C4-2B (cell line): ENCODE data around the gene SPINK4.

Source experiments
- ZFX ChIP-seq: fragments of 450-650 bp; IDR thresholded peaks from 2 replicates; pipeline ENCODE4 v1.6.1; 2017
- TF ChIP-seq, protein P1 (sequence below): fragments of 450-650 bp; conservative IDR thresholded peaks from 2 replicates; pipeline ENCODE4 v1.5.1; 2017; ENCODE audit warnings: mild to moderate bottlenecking

DNA sequence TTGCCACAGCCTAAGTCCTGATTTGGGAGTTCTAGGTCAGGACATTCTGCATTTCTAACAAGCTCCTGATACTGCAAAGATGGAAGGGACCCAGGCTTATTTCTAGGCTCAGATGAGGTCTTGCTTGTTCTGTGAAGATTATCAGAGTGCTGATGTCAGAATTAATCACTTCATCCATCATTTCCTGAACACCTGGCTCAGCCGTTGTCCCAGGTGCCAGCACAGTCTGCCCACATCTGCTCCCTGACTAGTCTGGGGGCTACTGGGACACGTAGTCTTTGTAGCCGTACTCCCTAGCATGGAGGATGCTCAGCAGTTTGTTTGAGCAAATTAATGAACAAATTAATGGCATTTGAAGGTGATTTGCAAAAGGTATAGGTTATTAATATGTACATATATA, 17.9 kb upstream of the SPINK4 start:
- TF ChIP-seq, protein P1, sequence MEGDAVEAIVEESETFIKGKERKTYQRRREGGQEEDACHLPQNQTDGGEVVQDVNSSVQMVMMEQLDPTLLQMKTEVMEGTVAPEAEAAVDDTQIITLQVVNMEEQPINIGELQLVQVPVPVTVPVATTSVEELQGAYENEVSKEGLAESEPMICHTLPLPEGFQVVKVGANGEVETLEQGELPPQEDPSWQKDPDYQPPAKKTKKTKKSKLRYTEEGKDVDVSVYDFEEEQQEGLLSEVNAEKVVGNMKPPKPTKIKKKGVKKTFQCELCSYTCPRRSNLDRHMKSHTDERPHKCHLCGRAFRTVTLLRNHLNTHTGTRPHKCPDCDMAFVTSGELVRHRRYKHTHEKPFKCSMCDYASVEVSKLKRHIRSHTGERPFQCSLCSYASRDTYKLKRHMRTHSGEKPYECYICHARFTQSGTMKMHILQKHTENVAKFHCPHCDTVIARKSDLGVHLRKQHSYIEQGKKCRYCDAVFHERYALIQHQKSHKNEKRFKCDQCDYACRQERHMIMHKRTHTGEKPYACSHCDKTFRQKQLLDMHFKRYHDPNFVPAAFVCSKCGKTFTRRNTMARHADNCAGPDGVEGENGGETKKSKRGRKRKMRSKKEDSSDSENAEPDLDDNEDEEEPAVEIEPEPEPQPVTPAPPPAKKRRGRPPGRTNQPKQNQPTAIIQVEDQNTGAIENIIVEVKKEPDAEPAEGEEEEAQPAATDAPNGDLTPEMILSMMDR = no peak
- no peak for TF ChIP-seq ZFX
